ENCODE measurements around the gene KAT2B.

GRCh38 chr3:20105513-20106280 lies 65.5 kb downstream of the KAT2B start:
- TF ChIP-seq, protein P1, sequence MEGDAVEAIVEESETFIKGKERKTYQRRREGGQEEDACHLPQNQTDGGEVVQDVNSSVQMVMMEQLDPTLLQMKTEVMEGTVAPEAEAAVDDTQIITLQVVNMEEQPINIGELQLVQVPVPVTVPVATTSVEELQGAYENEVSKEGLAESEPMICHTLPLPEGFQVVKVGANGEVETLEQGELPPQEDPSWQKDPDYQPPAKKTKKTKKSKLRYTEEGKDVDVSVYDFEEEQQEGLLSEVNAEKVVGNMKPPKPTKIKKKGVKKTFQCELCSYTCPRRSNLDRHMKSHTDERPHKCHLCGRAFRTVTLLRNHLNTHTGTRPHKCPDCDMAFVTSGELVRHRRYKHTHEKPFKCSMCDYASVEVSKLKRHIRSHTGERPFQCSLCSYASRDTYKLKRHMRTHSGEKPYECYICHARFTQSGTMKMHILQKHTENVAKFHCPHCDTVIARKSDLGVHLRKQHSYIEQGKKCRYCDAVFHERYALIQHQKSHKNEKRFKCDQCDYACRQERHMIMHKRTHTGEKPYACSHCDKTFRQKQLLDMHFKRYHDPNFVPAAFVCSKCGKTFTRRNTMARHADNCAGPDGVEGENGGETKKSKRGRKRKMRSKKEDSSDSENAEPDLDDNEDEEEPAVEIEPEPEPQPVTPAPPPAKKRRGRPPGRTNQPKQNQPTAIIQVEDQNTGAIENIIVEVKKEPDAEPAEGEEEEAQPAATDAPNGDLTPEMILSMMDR (IDR thresholded peaks at IDR 0.05): no peak
- TF ChIP-seq POLR2A (IDR thresholded peaks at IDR 0.05): no peak
